Measurements from ENCODE around the gene LGALS4.
"Not testable (repeated sequence)": the region's sequence is repeated elsewhere in the genome, so short reads cannot be mapped to it uniquely, and the experiment has no call there.

The LGALS4 gene

GRCh38 chr19:38792250-38793111 is 20.3 kb downstream of the LGALS4 start:
- peak; percentile 24 for DNase-seq

DNA sequence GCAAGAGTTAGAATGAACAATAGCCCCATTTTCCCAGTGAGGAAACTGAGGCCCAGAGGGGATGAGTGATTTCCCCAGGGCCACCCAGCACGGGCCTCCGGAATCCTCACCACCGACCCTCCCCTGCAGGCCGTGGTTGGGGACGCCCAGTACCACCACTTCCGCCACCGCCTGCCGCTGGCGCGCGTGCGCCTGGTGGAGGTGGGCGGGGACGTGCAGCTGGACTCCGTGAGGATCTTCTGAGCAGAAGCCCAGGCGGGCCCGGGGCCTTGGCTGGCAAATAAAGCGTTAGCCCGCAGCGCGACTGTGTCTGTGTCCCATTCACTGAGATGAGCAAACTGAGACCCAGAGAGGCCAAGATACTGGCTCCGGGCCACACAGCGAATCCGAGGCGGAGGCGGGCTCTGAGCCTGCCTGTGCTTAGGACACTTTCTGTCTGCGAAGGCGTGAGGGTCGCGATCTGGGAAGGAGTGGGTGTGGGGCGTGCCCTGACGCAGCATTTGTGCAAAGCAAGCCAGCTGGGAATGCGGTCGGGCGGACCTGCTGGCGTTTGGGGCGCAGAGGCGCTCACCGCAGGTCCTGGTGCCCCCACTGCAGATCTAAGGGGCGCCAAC is 21.2 kb downstream of the LGALS4 start:
- DNase-seq: not testable (repeated sequence)

GRCh38 chr19:38790507-38791403 is 22.0 kb downstream of the LGALS4 start:
- not testable (repeated sequence) for DNase-seq

GRCh38 chr19:38788478-38789243 is 24.1 kb downstream of the LGALS4 start, which contains the start of gene LGALS7B:
TSS of gene LGALS7B (plus strand) at chr19:38789200. CDS start at chr19:38789227, 27 bp downstream.
- DNase-seq: no peak

GRCh38 chr19:38786572-38787265 is 26.0 kb downstream of the LGALS4 start:
- DNase-seq: no peak

- DNase-seq: not testable (repeated sequence)
These were observed 26.7 kb downstream of the LGALS4 start for GRCh38 chr19:38786061-38786460.

- DNase-seq: no peak
These were observed 27.5 kb downstream of the LGALS4 start for GRCh38 chr19:38785187-38785699.

- no peak for DNase-seq
These were observed 28.5 kb downstream of the LGALS4 start for GRCh38 chr19:38784224-38784623.

DNA sequence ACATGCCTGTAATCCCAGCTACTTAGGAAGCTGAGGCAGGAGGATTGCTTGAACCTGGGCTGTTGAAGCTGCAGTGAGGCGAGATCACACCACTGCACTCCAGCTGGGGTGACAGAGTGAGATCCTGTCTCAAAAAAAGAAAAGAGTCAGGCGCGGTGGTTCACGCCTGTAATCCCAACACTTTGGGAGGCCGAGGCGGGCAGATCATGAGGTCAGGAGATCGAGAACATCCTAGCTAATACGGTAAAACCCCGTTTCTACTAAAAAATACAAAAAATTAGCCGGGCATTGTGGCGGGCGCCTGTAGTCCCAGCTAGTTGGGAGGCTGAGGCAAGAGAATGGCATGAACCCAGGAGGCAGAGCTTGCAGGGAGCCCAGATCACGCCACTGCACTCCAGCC is 30.5 kb downstream of the LGALS4 start:
- not testable (repeated sequence) for DNase-seq

GRCh38 chr19:38781058-38781457 is 31.7 kb downstream of the LGALS4 start:
- peak; percentile 28 for DNase-seq

GRCh38 chr19:38780443-38780842 is 32.3 kb downstream of the LGALS4 start:
- DNase-seq: no peak

- no peak for DNase-seq
These were observed 34.0 kb downstream of the LGALS4 start for GRCh38 chr19:38778733-38779132.

DNA sequence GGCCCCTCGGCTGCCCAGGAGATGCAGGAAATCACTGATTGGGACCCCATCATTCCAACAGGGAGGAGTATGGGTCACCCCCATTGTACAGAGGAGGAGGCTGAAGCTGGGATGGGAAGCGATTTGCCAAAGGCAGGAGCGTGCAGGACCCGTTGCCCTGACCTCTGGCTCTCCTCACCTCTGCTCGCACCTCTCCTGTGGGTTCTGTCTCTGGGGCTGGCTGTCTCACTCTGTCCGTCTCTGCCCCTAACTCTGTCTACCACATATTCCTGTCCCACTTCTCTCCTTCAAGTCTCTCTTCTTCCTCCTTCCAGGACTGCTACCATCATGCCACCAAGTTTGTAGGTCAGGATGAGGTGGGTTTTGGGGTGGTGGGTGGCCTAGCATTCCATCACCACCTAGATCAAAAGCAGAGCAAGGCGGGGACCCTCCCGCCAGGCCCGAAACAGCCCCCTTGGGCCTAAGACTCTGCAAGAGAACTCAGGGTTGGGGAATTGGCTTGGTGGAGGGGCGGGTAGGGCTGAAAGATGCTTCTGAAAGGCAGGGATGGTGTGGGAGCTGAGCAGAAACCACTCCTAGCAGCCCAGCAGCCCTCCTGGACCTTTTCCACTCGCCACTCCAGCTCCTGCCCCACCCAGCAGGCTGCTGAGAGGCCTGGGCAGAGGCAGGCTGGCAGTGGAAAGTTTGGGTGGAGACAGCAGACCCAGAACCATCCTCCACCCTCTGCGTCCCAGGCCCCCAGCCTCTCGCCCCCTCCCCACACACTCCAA is 38.4 kb downstream of the LGALS4 start:
- no peak for DNase-seq

DNA sequence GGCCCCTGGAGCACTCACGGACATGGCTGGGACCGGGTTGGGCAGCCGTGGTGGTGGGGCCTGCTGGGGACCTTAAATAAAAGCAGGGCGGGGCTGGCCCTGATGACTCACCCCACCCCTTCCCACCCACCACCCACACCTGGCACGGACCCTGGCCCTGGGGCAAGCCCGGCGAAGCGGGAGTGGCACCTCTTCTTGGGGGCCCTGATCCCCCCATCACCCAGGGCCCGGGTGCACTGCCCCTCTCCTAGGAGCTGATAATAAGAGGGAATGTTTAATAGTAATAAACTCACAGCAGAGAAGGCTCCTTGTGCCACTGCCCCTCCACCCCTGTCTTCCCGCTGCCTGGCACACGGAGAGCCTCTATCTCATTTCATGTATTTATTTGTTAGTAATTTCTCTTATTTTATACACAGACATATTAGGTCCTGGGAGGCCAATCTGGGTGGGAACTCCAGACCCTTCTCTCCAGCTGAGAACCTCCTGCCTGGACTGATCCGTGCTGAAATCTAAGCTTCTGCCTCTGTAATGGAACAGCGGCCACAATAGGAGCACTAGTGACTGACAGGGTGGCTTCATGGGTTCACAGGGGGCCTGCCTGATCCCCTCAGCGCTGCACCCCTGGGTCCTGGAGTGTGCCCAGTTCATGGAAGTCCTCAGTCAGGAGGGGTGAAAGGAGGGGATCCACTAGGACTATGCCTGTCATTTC is 39.1 kb downstream of the LGALS4 start, which contains the start of gene LGALS7:
Gene LGALS7, minus strand, starts transcription at position 49 of the 709 bp plus-strand sequence. Its CDS starts 25 bp downstream, at position 24.
- DNase-seq: no peak

DNA sequence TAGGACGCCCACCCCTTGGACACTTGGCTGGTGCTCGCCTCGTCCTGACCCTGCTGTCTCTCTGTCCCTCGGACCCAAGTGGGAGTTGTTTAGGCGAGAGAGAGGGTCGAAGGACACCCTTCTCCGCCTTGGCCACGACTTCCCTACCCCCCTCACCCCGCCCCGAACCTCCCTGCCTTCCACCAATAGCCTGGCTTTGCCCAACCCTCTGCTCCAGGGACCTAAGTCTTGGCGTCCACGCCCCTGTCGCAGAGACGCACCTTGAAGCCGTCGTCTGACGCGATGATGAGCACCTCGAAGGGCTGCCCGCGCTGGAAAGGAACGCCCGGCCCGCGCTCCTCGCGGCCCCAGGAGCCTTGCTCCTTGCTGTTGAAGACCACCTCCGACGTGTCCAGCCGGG is 41.2 kb downstream of the LGALS4 start:
- DNase-seq: not testable (repeated sequence)

GRCh38 chr19:38770949-38771275 is 41.8 kb downstream of the LGALS4 start:
- not testable (repeated sequence) for DNase-seq

- not testable (repeated sequence) for DNase-seq
These were observed 42.4 kb downstream of the LGALS4 start for GRCh38 chr19:38770228-38770948.

DNA sequence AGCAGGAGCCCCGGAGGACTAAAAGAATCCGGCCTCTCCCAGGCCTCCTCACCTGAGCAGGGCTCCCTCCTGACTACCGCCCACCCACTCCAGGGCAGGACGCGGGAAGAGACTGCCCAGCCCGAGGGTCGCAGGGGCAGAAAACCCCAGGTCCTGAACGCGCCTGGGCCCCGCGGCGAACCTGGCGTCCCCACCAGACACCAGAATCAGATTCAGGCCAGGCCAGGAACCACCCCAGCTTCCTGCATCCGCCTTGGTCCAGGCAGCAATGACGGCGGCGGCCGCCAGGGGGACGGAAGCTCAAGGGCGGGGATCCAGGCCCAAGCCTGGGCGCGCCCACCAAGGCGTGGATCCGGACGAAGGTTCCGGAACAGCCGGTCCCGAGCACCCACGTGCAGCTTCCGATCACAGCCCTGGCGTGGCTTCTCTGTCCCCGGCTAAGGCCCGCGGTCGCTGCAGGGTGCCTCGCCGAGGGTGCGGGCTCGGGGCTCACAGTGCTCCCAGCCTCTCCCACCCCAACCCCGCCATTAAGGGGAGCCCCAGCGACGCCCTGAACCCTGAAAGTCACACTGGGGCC is 43.0 kb downstream of the LGALS4 start:
- DNase-seq: no peak
